Measurements from ENCODE around the gene GP1BA. TPM values are rescaled to one million over a fixed set of nuclear protein-coding genes. Genes with fewer than 3 reads are reported as not detected.

GP1BA gene
- total and polyA plus RNA-seq, 2 donors (not counting 1 experiment from before 2014, with no cell fraction given): 0.06 TPM; not detected in 1

DNA sequence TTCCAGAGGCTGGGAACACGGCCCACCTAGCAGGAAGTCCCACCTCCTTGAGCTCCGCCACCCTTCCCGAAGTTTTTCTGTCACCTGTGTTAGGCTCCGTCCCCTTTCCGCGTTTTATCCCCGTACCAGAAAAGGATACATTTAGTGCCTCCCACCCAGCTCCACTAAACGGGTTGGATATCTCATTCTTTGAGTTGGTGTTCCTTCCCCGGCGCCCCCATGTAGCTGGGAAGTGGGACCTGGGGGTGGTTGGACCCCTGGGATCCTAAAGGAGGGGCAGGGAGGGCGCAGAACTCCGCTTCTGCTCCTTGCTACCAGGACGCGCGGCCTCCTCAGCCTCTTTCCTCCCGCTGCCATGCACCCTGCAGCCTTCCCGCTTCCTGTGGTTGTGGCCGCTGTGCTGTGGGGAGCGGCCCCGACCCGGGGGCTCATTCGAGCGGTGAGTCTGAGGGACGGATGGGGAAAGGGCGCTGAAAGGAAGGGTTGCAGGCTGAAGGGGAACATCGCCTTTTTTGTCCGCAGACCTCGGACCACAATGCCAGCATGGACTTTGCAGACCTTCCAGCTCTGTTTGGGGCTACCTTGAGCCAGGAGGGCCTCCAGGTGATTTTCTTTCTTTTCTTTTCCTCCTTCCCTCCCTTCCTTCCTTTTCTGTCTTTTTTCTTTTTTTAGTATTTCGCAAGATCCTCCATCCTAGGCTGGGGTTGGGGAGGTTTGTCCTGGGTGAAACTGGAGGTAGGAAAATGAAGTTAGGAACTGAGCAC, 8.7 kb downstream of the GP1BA start:
- ATAC-seq (ENCODE audit: low read depth): no peak
- H4K20me1 ChIP-seq (ENCODE audit: control insufficient read depth, insufficient read depth, low read length, poor library complexity, severe bottlenecking): peaks cover 19% of the 10 kb centered on the region
- H3K9me3 Mint-ChIP-seq (ENCODE audit: insufficient read depth): no peaks in the 10 kb centered on the region

More for the DNA sequence above, 8.7 kb downstream of the GP1BA start:
- peak overlapping the region; percentile 89 for H3K4me3 Mint-ChIP-seq
- Histone ChIP-seq H3K79me2 (ENCODE audit: control insufficient read depth, insufficient read depth, low read length) (peaks cover 55% of the 10 kb centered on the region), H3K27ac (ENCODE audit: low read length in 2 of 2) (peak overlapping the region; percentile 84 to 87), H3K4me3 (ENCODE audit: control extremely low read depth in 1 of 5, extremely low read depth in 1 of 5, insufficient read depth in 1 of 5, low read depth in 2 of 5, low read length in 4 of 5) (peak overlapping the region; percentile 83 to 100 (median 86)), H3K4me2 (replicated peaks; ENCODE audit: low read depth, low read length, poor library complexity, severe bottlenecking) (peak overlapping the region; percentile 99), H2AFZ (ENCODE audit: insufficient read depth, low read depth, low read length, poor library complexity, severe bottlenecking) (peak overlapping the region; percentile 78), H3K36me3 (replicated peaks in 1 of 2; ENCODE audit: control extremely low read depth in 1 of 2, control insufficient read depth in 1 of 2, extremely low read depth in 1 of 2, insufficient read depth in 2 of 2, low read length in 1 of 2) (peaks cover 0 to 51% of the 10 kb centered on the region in 2 experiments), H3K4me1 (ENCODE audit: control insufficient read depth in 2 of 2, insufficient read depth in 2 of 2, low read length in 2 of 2) (peaks cover 57 to 66% of the 10 kb centered on the region in 2 donors), H3K9me3 (ENCODE audit: control extremely low read depth in 1 of 3, control insufficient read depth in 2 of 3, insufficient read depth in 1 of 3, low read length in 2 of 3) (no peaks in the 10 kb centered on the region), H3K9ac (ENCODE audit: low read length) (peak overlapping the region; percentile 86), H3K27me3 (replicated peaks in 1 of 4; ENCODE audit: control extremely low read depth in 1 of 4, control insufficient read depth in 3 of 4, insufficient read depth in 4 of 4, low read length in 3 of 4) (no peaks in the 10 kb centered on the region)
- POLR2A ChIA-PET: interaction anchor here (0.6 to 2.6 kb wide), 13 partner anchors 8 to 797 kb away, joined by 3 to 38 read pairs (median 5); partner anchors contain the start of genes ARRB2, CAMTA2, CHRNE and INCA1
- WGBS (ENCODE audit: insufficient coverage): 0% methylated on average over 19 of the region's 29 CpGs
- intact Hi-C loops (cut with micrococcal nuclease): loop anchor here (1.0 to 10.0 kb wide), 6 partner anchors 8 to 304 kb away; partner anchors contain the start of genes INCA1, KIF1C, PFN1 and PLD2
- H3K27ac Mint-ChIP-seq: peak overlapping the region; percentile 95
- TF ChIP-seq, protein P1, sequence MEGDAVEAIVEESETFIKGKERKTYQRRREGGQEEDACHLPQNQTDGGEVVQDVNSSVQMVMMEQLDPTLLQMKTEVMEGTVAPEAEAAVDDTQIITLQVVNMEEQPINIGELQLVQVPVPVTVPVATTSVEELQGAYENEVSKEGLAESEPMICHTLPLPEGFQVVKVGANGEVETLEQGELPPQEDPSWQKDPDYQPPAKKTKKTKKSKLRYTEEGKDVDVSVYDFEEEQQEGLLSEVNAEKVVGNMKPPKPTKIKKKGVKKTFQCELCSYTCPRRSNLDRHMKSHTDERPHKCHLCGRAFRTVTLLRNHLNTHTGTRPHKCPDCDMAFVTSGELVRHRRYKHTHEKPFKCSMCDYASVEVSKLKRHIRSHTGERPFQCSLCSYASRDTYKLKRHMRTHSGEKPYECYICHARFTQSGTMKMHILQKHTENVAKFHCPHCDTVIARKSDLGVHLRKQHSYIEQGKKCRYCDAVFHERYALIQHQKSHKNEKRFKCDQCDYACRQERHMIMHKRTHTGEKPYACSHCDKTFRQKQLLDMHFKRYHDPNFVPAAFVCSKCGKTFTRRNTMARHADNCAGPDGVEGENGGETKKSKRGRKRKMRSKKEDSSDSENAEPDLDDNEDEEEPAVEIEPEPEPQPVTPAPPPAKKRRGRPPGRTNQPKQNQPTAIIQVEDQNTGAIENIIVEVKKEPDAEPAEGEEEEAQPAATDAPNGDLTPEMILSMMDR (IDR thresholded peaks at IDR 0.05): no peak
- no peak for TF ChIP-seq EZH2 (IDR thresholded peaks at IDR 0.05; ENCODE audit: borderline replicate concordance, insufficient read depth, low read depth, low read length, poor library complexity, severe bottlenecking)
- peaks cover 66% of the 10 kb centered on the region for H3K4me1 Mint-ChIP-seq
- CTCF ChIA-PET: interaction anchor here (0.5 to 3.1 kb wide), 15 partner anchors 8 to 185 kb away, joined by 3 to 24 read pairs (median 6); partner anchors contain the start of genes CAMTA2, CHRNE, PFN1 and SPAG7
- no peaks in the 10 kb centered on the region for H3K27me3 Mint-ChIP-seq
- no peak for DNase-seq

Measured in B cell (primary cell).